GM12878 (cell line): ENCODE measurements around the gene RALGAPB. TPM values are rescaled to one million over a fixed set of nuclear protein-coding genes. Genes with fewer than 3 reads are reported as not detected.

Experiments used
- BHLHE40 ChIP-seq, 2 experiments: fragments of 450-650 bp in 1 of 2; IDR thresholded peaks; 2 replicates each; pipeline ENCODE4 v1.6.1; 2011 to 2017; ENCODE audit warnings: low read depth in 2 of 2, borderline replicate concordance in 1 of 2, improper control_type of control experiment in 1 of 2, low read length in 1 of 2, mild to moderate bottlenecking in 1 of 2
- CHD1 ChIP-seq: IDR thresholded peaks from 2 replicates; pipeline ENCODE4 v1.6.1; 2012; ENCODE audit warnings: low read depth, low read length, improper control_type of control experiment
- POLR2A ChIP-seq: IDR thresholded peaks from 2 replicates; pipeline ENCODE4 v1.6.1; 2011; ENCODE audit warnings: low read depth, mild to moderate bottlenecking, low read length
- POLR2AphosphoS5 ChIP-seq: IDR thresholded peaks from 2 replicates; pipeline ENCODE4 v1.6.1; 2011; ENCODE audit warnings: mild to moderate bottlenecking, low read length, inconsistent platforms
- RFX5 ChIP-seq: IDR thresholded peaks from 2 replicates; pipeline ENCODE4 v1.6.1; 2011; ENCODE audit warnings: low read depth, low read length, improper control_type of control experiment
- STAT1 ChIP-seq: fragments of 450-650 bp; conservative IDR thresholded peaks from 2 replicates; pipeline ENCODE4 v1.6.1; 2014; ENCODE audit warnings: antibody characterized with exemption, mild to moderate bottlenecking
- ZBED1 ChIP-seq: IDR thresholded peaks from 2 replicates; pipeline ENCODE4 v1.6.1; 2016; ENCODE audit warnings: borderline replicate concordance
- polyA plus RNA-seq, 11 experiments: library from polyadenylated mRNA; depleted of rRNA in 4 of 11; unstranded in 6 of 11; stranded (reverse) in 5 of 11; fragments of >200 nt; fragmentation: Nextera tagmentation in 4 of 11; fragmentation: Illumina TruSeq in 1 of 11; extraction: Ambion mirVana in 4 of 11; extraction: Trizol in 1 of 11; gene quantifications; 1 replicate in 1 of 11; 2 replicates in 10 of 11; pipeline versions ENCODE4 v1.2.1 to v1.2.3, GENCODE V29; 2011 to 2016; ENCODE audit warnings: inconsistent platforms in 2 of 11, missing spikeins in 2 of 11, low read depth in 1 of 11
- total RNA-seq, 4 experiments: library from RNA; depleted of rRNA in 3 of 4; stranded (reverse); fragments of >200 nt in 3 of 4; fragmentation: Illumina TruSeq in 1 of 4; extraction: Trizol in 1 of 4; gene quantifications; 2 replicates each; pipeline versions ENCODE4 v1.2.1 to v1.2.3, GENCODE V29; 2013 to 2021
- TF ChIP-seq, protein P1 (sequence below): fragments of 450-650 bp; IDR thresholded peaks from 2 replicates; pipeline ENCODE4 v1.6.1; 2017; ENCODE audit warnings: mild to moderate bottlenecking, moderate library complexity

The RALGAPB gene
- total and polyA plus RNA-seq, 10 of the 15 experiments (the other 5 are each of a cell fraction or from before 2014, with no cell fraction given): 3.7 to 23.2 (median 15.5) TPM

DNA sequence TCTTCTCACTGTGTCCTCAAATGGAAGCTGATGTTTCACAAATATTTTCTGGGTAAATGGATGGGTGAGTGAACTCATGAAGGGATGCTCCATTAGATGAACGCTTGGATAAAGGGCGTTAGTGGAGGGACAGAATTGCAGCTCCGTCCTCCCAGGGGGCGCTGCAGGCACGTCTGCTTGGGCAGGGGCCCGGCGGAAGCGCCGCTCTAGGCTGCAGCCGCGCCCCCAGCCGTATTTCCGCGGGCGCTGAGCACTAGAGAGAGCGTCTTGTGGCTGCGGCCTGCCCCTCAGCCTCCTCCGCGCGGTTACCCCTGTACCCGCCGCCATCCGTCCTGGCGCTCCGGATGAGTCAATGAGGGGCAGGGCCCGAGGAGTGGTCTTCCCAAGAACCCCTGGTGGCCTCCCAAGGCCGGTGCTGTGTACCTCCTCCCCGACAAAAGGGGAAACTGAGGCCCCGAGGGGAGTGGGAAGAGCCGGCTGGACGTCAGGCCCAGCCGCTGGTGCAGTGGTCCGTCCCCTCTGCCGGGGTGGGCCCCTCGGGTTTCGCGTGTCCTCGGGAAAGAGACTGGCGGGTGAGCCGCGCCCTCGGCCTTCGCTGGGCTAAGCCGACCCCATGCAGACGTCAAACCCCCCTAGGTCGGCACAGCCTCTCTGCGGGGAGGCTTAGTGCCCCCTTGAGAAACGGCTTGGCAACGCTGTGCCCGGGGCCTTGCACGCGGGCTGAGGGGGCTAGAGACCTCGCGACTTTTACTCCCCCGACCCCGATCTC is 26.0 kb upstream of the RALGAPB start (continued):
- TF ChIP-seq, protein P1, sequence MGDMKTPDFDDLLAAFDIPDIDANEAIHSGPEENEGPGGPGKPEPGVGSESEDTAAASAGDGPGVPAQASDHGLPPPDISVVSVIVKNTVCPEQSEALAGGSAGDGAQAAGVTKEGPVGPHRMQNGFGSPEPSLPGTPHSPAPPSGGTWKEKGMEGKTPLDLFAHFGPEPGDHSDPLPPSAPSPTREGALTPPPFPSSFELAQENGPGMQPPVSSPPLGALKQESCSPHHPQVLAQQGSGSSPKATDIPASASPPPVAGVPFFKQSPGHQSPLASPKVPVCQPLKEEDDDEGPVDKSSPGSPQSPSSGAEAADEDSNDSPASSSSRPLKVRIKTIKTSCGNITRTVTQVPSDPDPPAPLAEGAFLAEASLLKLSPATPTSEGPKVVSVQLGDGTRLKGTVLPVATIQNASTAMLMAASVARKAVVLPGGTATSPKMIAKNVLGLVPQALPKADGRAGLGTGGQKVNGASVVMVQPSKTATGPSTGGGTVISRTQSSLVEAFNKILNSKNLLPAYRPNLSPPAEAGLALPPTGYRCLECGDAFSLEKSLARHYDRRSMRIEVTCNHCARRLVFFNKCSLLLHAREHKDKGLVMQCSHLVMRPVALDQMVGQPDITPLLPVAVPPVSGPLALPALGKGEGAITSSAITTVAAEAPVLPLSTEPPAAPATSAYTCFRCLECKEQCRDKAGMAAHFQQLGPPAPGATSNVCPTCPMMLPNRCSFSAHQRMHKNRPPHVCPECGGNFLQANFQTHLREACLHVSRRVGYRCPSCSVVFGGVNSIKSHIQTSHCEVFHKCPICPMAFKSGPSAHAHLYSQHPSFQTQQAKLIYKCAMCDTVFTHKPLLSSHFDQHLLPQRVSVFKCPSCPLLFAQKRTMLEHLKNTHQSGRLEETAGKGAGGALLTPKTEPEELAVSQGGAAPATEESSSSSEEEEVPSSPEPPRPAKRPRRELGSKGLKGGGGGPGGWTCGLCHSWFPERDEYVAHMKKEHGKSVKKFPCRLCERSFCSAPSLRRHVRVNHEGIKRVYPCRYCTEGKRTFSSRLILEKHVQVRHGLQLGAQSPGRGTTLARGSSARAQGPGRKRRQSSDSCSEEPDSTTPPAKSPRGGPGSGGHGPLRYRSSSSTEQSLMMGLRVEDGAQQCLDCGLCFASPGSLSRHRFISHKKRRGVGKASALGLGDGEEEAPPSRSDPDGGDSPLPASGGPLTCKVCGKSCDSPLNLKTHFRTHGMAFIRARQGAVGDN: peak; percentile 78
- TF ChIP-seq RFX5 (no peak), POLR2A (peak; percentile 100), CHD1 (no peak), STAT1 (peak; percentile 90), BHLHE40 (IDR thresholded peaks at IDR 0.05; ENCODE audit: borderline replicate concordance in 1 of 2, low read depth in 2 of 2, low read length in 1 of 2) (peak; percentile 62 to 83; a peak in 3 of 4 replicates), ZBED1 (no peak; the same call in 1 of the 2 replicates), POLR2AphosphoS5 (peak; percentile 95)
